GM12878 (cell line): Measurements from ENCODE around the gene ZDHHC21. TPM values are rescaled to one million over a fixed set of nuclear protein-coding genes. Genes with fewer than 3 reads are reported as not detected.

Experiments used
- ATAC-seq: fragments of 200-7000 bp; cut with Tn5 transposase; 3 replicates; pipeline ENCODE4 v1.9.1; 2020; ENCODE audit warnings: mild to moderate bottlenecking, moderate library complexity
- BruUV-seq: library from RNA; stranded (reverse); fragments of 400-500 nt; replicated peaks from 2 replicates; lab custom pipeline; 2021; lab: Mats Ljungman, UMichigan
- CTCF ChIA-PET: fragments of 300-600 bp; sonication (Branson Sonifier 250); formaldehyde crosslinking; extraction: SDS; loops from one replicate; lab custom pipeline; 2021; ENCODE audit warnings: inconsistent platforms; lab: Yijun Ruan, JAX
- POLR2A ChIA-PET: fragments of 350-600 bp; formaldehyde crosslinking; extraction: SDS; loops from one replicate; lab custom pipeline; 2021; ENCODE audit warnings: inconsistent platforms; lab: Charles Lee
- RAD21 ChIA-PET: fragments of 300-600 bp; sonication (Branson Sonifier 250); formaldehyde crosslinking; loops from one replicate; lab custom pipeline; 2023; ENCODE audit warnings: antibody characterized with exemption; ENCODE audit not compliant: unreplicated experiment; lab: Charles Lee
- SMC1A ChIA-PET: fragments of 300-600 bp; sonication (Branson Sonifier 250); formaldehyde crosslinking; loops from one replicate; lab custom pipeline; 2023; ENCODE audit not compliant: unreplicated experiment, uncharacterized antibody; lab: Charles Lee
- DNase-seq: peaks from one replicate; pipeline ENCODE4 v3.0.0-alpha.2; 2011; ENCODE audit warnings: low read depth, low spot score
- FAIRE-seq: peaks from 3 replicates; lab custom pipeline; 2011; peaks lifted over from hg19 to GRCh38; lab: Jason Lieb, UNC
- H2AFZ ChIP-seq: 2 replicates; pipeline ENCODE4 v1.6.0; 2011; ENCODE audit warnings: low read depth, low read length, control low read depth; ENCODE audit not compliant: control insufficient read depth
- H3K27ac ChIP-seq: 2 replicates; pipeline ENCODE4 v1.5.1; 2011; ENCODE audit warnings: control low read depth; ENCODE audit not compliant: control insufficient read depth, insufficient read depth
- H3K27me3 ChIP-seq, 2 experiments: replicated peaks in 1 of 2; 2 replicates each; pipeline versions ENCODE4 v1.6.0 to v1.6.1; 2011; ENCODE audit warnings: low read length in 1 of 2; ENCODE audit not compliant: control insufficient read depth in 2 of 2, insufficient read depth in 2 of 2
- H3K36me3 ChIP-seq, 2 experiments: 2 replicates each; pipeline ENCODE4 v1.5.1; 2011; ENCODE audit warnings: low read length in 1 of 2; ENCODE audit not compliant: control insufficient read depth in 2 of 2, insufficient read depth in 2 of 2
- H3K4me1 ChIP-seq: 2 replicates; pipeline ENCODE4 v1.6.1; 2011; ENCODE audit warnings: mild to moderate bottlenecking, low read length, moderate library complexity, mixed read lengths; ENCODE audit not compliant: control insufficient read depth, insufficient read depth
- H3K4me2 ChIP-seq: 2 replicates; pipeline ENCODE4 v1.6.0; 2011; ENCODE audit warnings: control low read depth; ENCODE audit not compliant: control insufficient read depth, insufficient read depth
- H3K4me3 ChIP-seq: fragments of 200-600 bp; sonication (generic); 2 replicates; pipeline ENCODE4 v1.5.1; 2016
- H3K79me2 ChIP-seq: 2 replicates; pipeline ENCODE4 v1.6.0; 2011; ENCODE audit warnings: low read length; ENCODE audit not compliant: control insufficient read depth, insufficient read depth
- H3K9ac ChIP-seq: 2 replicates; pipeline ENCODE4 v1.8.0; 2011; ENCODE audit warnings: low read length, control low read depth, mixed read lengths; ENCODE audit not compliant: control insufficient read depth, insufficient read depth
- H3K9me3 ChIP-seq: replicated peaks from 3 replicates; pipeline ENCODE4 v1.5.1; 2011; ENCODE audit warnings: mild to moderate bottlenecking, low read length; ENCODE audit not compliant: control insufficient read depth, insufficient read depth
- H4K20me1 ChIP-seq: 2 replicates; pipeline ENCODE4 v1.6.0; 2011; ENCODE audit not compliant: control insufficient read depth, insufficient read depth
- BHLHE40 ChIP-seq, 2 experiments: fragments of 450-650 bp in 1 of 2; IDR thresholded peaks; 2 replicates each; pipeline ENCODE4 v1.6.1; 2011 to 2017; ENCODE audit warnings: low read depth in 2 of 2, borderline replicate concordance in 1 of 2, improper control_type of control experiment in 1 of 2, low read length in 1 of 2, mild to moderate bottlenecking in 1 of 2
- CHD4 ChIP-seq: fragments of 200-600 bp; sonication (generic); IDR thresholded peaks from 2 replicates; pipeline ENCODE4 v1.6.1; 2016; ENCODE audit warnings: mild to moderate bottlenecking
- CREM ChIP-seq: IDR thresholded peaks from 2 replicates; pipeline ENCODE4 v1.6.1; 2014; ENCODE audit warnings: antibody characterized with exemption, low read depth
- MAX ChIP-seq: IDR thresholded peaks from 2 replicates; pipeline ENCODE4 v1.6.1; 2012; ENCODE audit warnings: low read depth, low read length, improper control_type of control experiment
- ZNF217 ChIP-seq: fragments of 450-650 bp; IDR thresholded peaks from 2 replicates; pipeline ENCODE4 v1.6.1; 2017; ENCODE audit warnings: antibody characterized with exemption, mild to moderate bottlenecking
- ZZZ3 ChIP-seq: IDR thresholded peaks from 2 replicates; pipeline ENCODE4 v1.6.1; 2011; ENCODE audit warnings: low read depth; ENCODE audit not compliant: control insufficient read depth, insufficient read length
- WGBS: methylation state at CpG from one replicate; pipeline ENCODE4 v1.1.6; 2016; ENCODE audit warnings: low lambda C conversion rate; ENCODE audit not compliant: insufficient replicate concordance, insufficient coverage; ENCODE audit errors: missing lambda C conversion rate; 5-methylcytosine and 5-hydroxymethylcytosine counted together
- in situ Hi-C: fragments of 300-500 bp; cut with MboI; formaldehyde crosslinking; loops from 9 replicates; pipeline ENCODE4 v1.14.3; 2018; ENCODE audit warnings: mixed read lengths
- intact Hi-C: fragments of 100-400 bp; cut with micrococcal nuclease; formaldehyde crosslinking; loops from one replicate; pipeline ENCODE4 v1.14.2; 2022; ENCODE audit not compliant: unreplicated experiment
- polyA plus RNA-seq, 11 experiments: library from polyadenylated mRNA; depleted of rRNA in 4 of 11; unstranded in 6 of 11; stranded (reverse) in 5 of 11; fragments of >200 nt; fragmentation: Nextera tagmentation in 4 of 11; fragmentation: Illumina TruSeq in 1 of 11; extraction: Ambion mirVana in 4 of 11; extraction: Trizol in 1 of 11; gene quantifications; 1 replicate in 1 of 11; 2 replicates in 10 of 11; pipeline versions ENCODE4 v1.2.1 to v1.2.3, GENCODE V29; 2011 to 2016; ENCODE audit warnings: inconsistent platforms in 2 of 11, missing spikeins in 2 of 11, low read depth in 1 of 11
- total RNA-seq, 4 experiments: library from RNA; depleted of rRNA in 3 of 4; stranded (reverse); fragments of >200 nt in 3 of 4; fragmentation: Illumina TruSeq in 1 of 4; extraction: Trizol in 1 of 4; gene quantifications; 2 replicates each; pipeline versions ENCODE4 v1.2.1 to v1.2.3, GENCODE V29; 2013 to 2021
- TF ChIP-seq, protein P1 (sequence below): fragments of 450-650 bp; IDR thresholded peaks from 2 replicates; pipeline ENCODE4 v1.6.1; 2014; ENCODE audit warnings: mild to moderate bottlenecking
- TF ChIP-seq, protein P2 (sequence below): fragments of 450-650 bp; IDR thresholded peaks from 2 replicates; pipeline ENCODE4 v1.6.1; 2016; ENCODE audit warnings: mild to moderate bottlenecking

ZDHHC21 gene
- total and polyA plus RNA-seq, 10 of the 15 experiments (the other 5 are each of a cell fraction or from before 2014, with no cell fraction given), result 2.6 to 14.6 (median 9.1) TPM

DNA sequence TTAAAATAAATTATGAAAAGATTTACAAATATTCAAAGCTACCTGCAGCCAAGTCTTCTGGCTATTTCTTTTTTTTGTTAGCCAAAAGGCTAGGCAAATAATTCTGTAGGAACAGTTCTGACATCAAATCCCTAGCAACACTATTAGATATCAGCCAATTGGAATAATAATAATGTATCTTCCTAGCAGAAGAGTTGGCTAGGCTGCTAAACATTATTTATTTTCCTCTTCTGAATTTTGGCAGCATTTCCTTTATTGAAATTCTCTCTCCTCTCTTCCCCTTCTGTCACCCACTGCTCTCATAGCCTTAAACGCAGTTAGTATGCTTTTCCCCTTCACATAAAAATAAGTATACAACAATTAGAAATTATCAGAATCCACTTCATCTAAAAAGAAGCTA, 42.6 kb downstream of the ZDHHC21 start (continued):
- TF ChIP-seq, protein P1, sequence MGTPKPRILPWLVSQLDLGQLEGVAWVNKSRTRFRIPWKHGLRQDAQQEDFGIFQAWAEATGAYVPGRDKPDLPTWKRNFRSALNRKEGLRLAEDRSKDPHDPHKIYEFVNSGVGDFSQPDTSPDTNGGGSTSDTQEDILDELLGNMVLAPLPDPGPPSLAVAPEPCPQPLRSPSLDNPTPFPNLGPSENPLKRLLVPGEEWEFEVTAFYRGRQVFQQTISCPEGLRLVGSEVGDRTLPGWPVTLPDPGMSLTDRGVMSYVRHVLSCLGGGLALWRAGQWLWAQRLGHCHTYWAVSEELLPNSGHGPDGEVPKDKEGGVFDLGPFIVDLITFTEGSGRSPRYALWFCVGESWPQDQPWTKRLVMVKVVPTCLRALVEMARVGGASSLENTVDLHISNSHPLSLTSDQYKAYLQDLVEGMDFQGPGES, result no peak
- TF ChIP-seq MAX (no peak), CHD4 (no peak), CREM (no peak), ZNF217 (no peak)
- TF ChIP-seq, protein P2, sequence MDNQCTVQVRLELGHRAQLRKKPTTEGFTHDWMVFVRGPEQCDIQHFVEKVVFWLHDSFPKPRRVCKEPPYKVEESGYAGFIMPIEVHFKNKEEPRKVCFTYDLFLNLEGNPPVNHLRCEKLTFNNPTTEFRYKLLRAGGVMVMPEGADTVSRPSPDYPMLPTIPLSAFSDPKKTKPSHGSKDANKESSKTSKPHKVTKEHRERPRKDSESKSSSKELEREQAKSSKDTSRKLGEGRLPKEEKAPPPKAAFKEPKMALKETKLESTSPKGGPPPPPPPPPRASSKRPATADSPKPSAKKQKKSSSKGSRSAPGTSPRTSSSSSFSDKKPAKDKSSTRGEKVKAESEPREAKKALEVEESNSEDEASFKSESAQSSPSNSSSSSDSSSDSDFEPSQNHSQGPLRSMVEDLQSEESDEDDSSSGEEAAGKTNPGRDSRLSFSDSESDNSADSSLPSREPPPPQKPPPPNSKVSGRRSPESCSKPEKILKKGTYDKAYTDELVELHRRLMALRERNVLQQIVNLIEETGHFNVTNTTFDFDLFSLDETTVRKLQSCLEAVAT, result no peak

- TF ChIP-seq BHLHE40 (IDR thresholded peaks at IDR 0.05; ENCODE audit: borderline replicate concordance in 1 of 2, low read depth in 2 of 2, low read length in 1 of 2), result no peak
- TF ChIP-seq ZZZ3, result no peak
- TF ChIP-seq, all 136 proteins: peak for 0
- Histone ChIP-seq H3K27me3 (no peaks in the 10 kb centered on the region), H3K27ac (no peak overlapping the region), H3K36me3 (no peaks in the 10 kb centered on the region), H3K79me2 (no peaks in the 10 kb centered on the region), H4K20me1 (no peaks in the 10 kb centered on the region), H3K9ac (no peak overlapping the region), H3K9me3 (no peaks in the 10 kb centered on the region), H3K4me1 (no peaks in the 10 kb centered on the region), H3K4me2 (no peak overlapping the region), H3K4me3 (no peak overlapping the region), H2AFZ (no peak overlapping the region)
- in situ Hi-C loops, result no loop called here
- ChIA-PET CTCF (no interaction called here), POLR2A (no interaction called here), SMC1A (no interaction called here), RAD21 (no interaction called here)
- intact Hi-C loops, result no loop called here
- no TSS peak for BruUV-seq
- no peak for DNase-seq
- no peak for FAIRE-seq
- 80% methylated on average over 3 of the region's 3 CpGs for WGBS
- no peak for ATAC-seq
Observed at GRCh38 chr9:14645648-14646047, 47.6 kb downstream of the ZDHHC21 start.
